GM12878 (cell line): ENCODE results near the gene SBNO2. TPM values are rescaled to one million over a fixed set of nuclear protein-coding genes. Genes with fewer than 3 reads are reported as not detected.

ENCODE experiments used
- BACH1 ChIP-seq: fragments of 450-650 bp; IDR thresholded peaks from 2 replicates; pipeline ENCODE4 v1.6.1; 2017; ENCODE audit warnings: mild to moderate bottlenecking, borderline replicate concordance
- BCL3 ChIP-seq: IDR thresholded peaks from 2 replicates; pipeline ENCODE4 v1.6.1; 2011; ENCODE audit warnings: borderline replicate concordance, low read depth, mild to moderate bottlenecking, moderate library complexity, low read length; ENCODE audit not compliant: insufficient read depth, poor library complexity, severe bottlenecking
- BHLHE40 ChIP-seq, 2 experiments: fragments of 450-650 bp in 1 of 2; IDR thresholded peaks; 2 replicates each; pipeline ENCODE4 v1.6.1; 2011 to 2017; ENCODE audit warnings: low read depth in 2 of 2, borderline replicate concordance in 1 of 2, improper control_type of control experiment in 1 of 2, low read length in 1 of 2, mild to moderate bottlenecking in 1 of 2
- BMI1 ChIP-seq: fragments of 450-650 bp; IDR thresholded peaks from 2 replicates; pipeline ENCODE4 v1.6.1; 2016; ENCODE audit warnings: mild to moderate bottlenecking, moderate library complexity, borderline replicate concordance
- CBFB ChIP-seq: IDR thresholded peaks from 2 replicates; pipeline ENCODE4 v1.6.1; 2016; ENCODE audit warnings: antibody characterized with exemption, low read depth
- CBX5 ChIP-seq: sonication (generic); IDR thresholded peaks from 2 replicates; pipeline ENCODE4 v1.6.1; 2016; ENCODE audit warnings: low read depth, moderate library complexity, mild to moderate bottlenecking, inconsistent platforms
- CHD2 ChIP-seq: IDR thresholded peaks from 2 replicates; pipeline ENCODE4 v1.6.1; 2011; ENCODE audit warnings: low read depth, low read length, improper control_type of control experiment, borderline replicate concordance
- E2F8 ChIP-seq: fragments of 450-650 bp; IDR thresholded peaks from 2 replicates; pipeline ENCODE4 v1.6.1; 2018; ENCODE audit warnings: mild to moderate bottlenecking, low read depth, moderate library complexity; ENCODE audit not compliant: partially characterized antibody
- GATAD2B ChIP-seq: fragments of 450-650 bp; conservative IDR thresholded peaks from 2 replicates; pipeline ENCODE4 v1.6.1; 2017; ENCODE audit warnings: low read depth, mild to moderate bottlenecking, moderate library complexity
- HDGF ChIP-seq: fragments of 450-650 bp; IDR thresholded peaks from 2 replicates; pipeline ENCODE4 v1.6.1; 2016; ENCODE audit warnings: antibody characterized with exemption
- IKZF2 ChIP-seq, 2 experiments: fragments of 450-650 bp; IDR thresholded peaks; 2 replicates each; pipeline ENCODE4 v1.6.1; 2017; ENCODE audit warnings: mild to moderate bottlenecking in 2 of 2, moderate library complexity in 2 of 2
- KAT2A ChIP-seq: conservative IDR thresholded peaks from 2 replicates; pipeline ENCODE4 v1.6.1; 2011; ENCODE audit warnings: low read depth, low read length; ENCODE audit not compliant: control insufficient read depth
- MLLT1 ChIP-seq: fragments of 450-650 bp; IDR thresholded peaks from 2 replicates; pipeline ENCODE4 v1.6.1; 2016; ENCODE audit warnings: mild to moderate bottlenecking
- MTA3 ChIP-seq: IDR thresholded peaks from 2 replicates; pipeline ENCODE4 v1.6.1; 2012; ENCODE audit warnings: low read length, inconsistent platforms, borderline replicate concordance
- NFIC ChIP-seq: IDR thresholded peaks from 2 replicates; pipeline ENCODE4 v1.6.1; 2012; ENCODE audit warnings: low read depth, mild to moderate bottlenecking, inconsistent platforms, low read length, moderate library complexity
- RAD51 ChIP-seq: fragments of 450-650 bp; IDR thresholded peaks from 2 replicates; pipeline ENCODE4 v1.6.1; 2016; ENCODE audit warnings: moderate library complexity, mild to moderate bottlenecking, inconsistent platforms
- RCOR1 ChIP-seq: conservative IDR thresholded peaks from 2 replicates; pipeline ENCODE4 v1.6.1; 2012; ENCODE audit warnings: low read depth, low read length, improper control_type of control experiment
- RUNX3 ChIP-seq: IDR thresholded peaks from 2 replicates; pipeline ENCODE4 v1.6.1; 2012; ENCODE audit warnings: low read length, inconsistent platforms
- SIX5 ChIP-seq: IDR thresholded peaks from 2 replicates; pipeline ENCODE4 v1.6.1; 2011; ENCODE audit warnings: mild to moderate bottlenecking, low read depth, low read length, moderate library complexity; ENCODE audit not compliant: severe bottlenecking
- SREBF1 ChIP-seq: IDR thresholded peaks from 2 replicates; pipeline ENCODE4 v1.6.1; 2012; ENCODE audit warnings: mild to moderate bottlenecking, low read length
- STAT3 ChIP-seq: IDR thresholded peaks from 2 replicates; pipeline ENCODE4 v1.6.1; 2011; ENCODE audit warnings: low read depth, low read length, improper control_type of control experiment
- TBL1XR1 ChIP-seq: IDR thresholded peaks from 2 replicates; pipeline ENCODE4 v1.6.1; 2012; ENCODE audit warnings: low read depth, low read length, improper control_type of control experiment
- WRNIP1 ChIP-seq: IDR thresholded peaks from 2 replicates; pipeline ENCODE4 v1.6.1; 2011; ENCODE audit warnings: low read depth, low read length, improper control_type of control experiment, borderline replicate concordance
- YY1 ChIP-seq: IDR thresholded peaks from 2 replicates; pipeline ENCODE4 v1.6.1; 2011; ENCODE audit warnings: low read depth, mild to moderate bottlenecking, low read length
- ZNF274 ChIP-seq: IDR thresholded peaks from one replicate; pipeline ENCODE4 v1.8.0; 2011; ENCODE audit not compliant: insufficient read length, insufficient read depth
- ZSCAN29 ChIP-seq: fragments of 450-650 bp; IDR thresholded peaks from 2 replicates; pipeline ENCODE4 v1.6.1; 2017; ENCODE audit warnings: mild to moderate bottlenecking, moderate library complexity
- polyA plus RNA-seq, 11 experiments: library from polyadenylated mRNA; depleted of rRNA in 4 of 11; unstranded in 6 of 11; stranded (reverse) in 5 of 11; fragments of >200 nt; fragmentation: Nextera tagmentation in 4 of 11; fragmentation: Illumina TruSeq in 1 of 11; extraction: Ambion mirVana in 4 of 11; extraction: Trizol in 1 of 11; gene quantifications; 1 replicate in 1 of 11; 2 replicates in 10 of 11; pipeline versions ENCODE4 v1.2.1 to v1.2.3, GENCODE V29; 2011 to 2016; ENCODE audit warnings: inconsistent platforms in 2 of 11, missing spikeins in 2 of 11, low read depth in 1 of 11
- total RNA-seq, 4 experiments: library from RNA; depleted of rRNA in 3 of 4; stranded (reverse); fragments of >200 nt in 3 of 4; fragmentation: Illumina TruSeq in 1 of 4; extraction: Trizol in 1 of 4; gene quantifications; 2 replicates each; pipeline versions ENCODE4 v1.2.1 to v1.2.3, GENCODE V29; 2013 to 2021

Gene SBNO2
- total and polyA plus RNA-seq, 10 of the 15 experiments (the other 5 are each of a cell fraction or from before 2014, with no cell fraction given) = 0.08 to 44.6 (median 5.4) TPM

- TF ChIP-seq E2F8 (no peak), GATAD2B (peak; percentile 67), KAT2A (no peak), NFIC (no peak), CHD2 (no peak), RCOR1 (no peak), WRNIP1 (no peak), MLLT1 (no peak), IKZF2 (IDR thresholded peaks at IDR 0.05) (no peak), RUNX3 (peak; percentile 80), CBFB (peak; percentile 45; the same call in 1 of the 2 replicates), STAT3 (no peak), SREBF1 (0 out of 2 replicates have a peak, but pooled peaks have one; percentile 58), HDGF (no peak), BCL3 (no peak), BMI1 (no peak), ZSCAN29 (no peak), RAD51 (no peak), MTA3 (no peak), TBL1XR1 (peak; percentile 77), SIX5 (no peak), BACH1 (no peak), YY1 (no peak; the same call in 1 of the 2 replicates), ZNF274 (no peak), BHLHE40 (IDR thresholded peaks at IDR 0.05; ENCODE audit: borderline replicate concordance in 1 of 2, low read depth in 2 of 2, low read length in 1 of 2) (0 out of 4 replicates have a peak, but pooled peaks of 1 of the 2 experiments have one; percentile 20), CBX5 (no peak)
Observed at GRCh38 chr19:1068009-1069001, 105.8 kb downstream of the SBNO2 start (continued).
